ENCODE measurements around the gene ERP27. TPM values are rescaled to one million over a fixed set of nuclear protein-coding genes. Genes with fewer than 3 reads are reported as not detected.
A peak's percentile ranks its signal among the peaks of the same experiment; 100 is the strongest.

Gene ERP27
- total and polyA plus RNA-seq, 2 donors (not counting 3 experiments of a cell fraction or from before 2014, with no cell fraction given) = 0.70 to 0.88 TPM

- Histone ChIP-seq H3K9me3 (replicated peaks; ENCODE audit: control insufficient read depth, insufficient read depth, low read length) (no peaks in the 10 kb centered on the region), H3K27me3 (ENCODE audit: control insufficient read depth in 2 of 2, insufficient read depth in 2 of 2, low read length in 2 of 2) (no peaks in the 10 kb centered on the region), H3K4me3 (replicated peaks in 1 of 3; ENCODE audit: insufficient read depth in 1 of 3, low read depth in 1 of 3, low read length in 3 of 3) (no peak overlapping the region), H3K79me2 (ENCODE audit: control insufficient read depth, insufficient read depth, low read length) (peaks cover 77% of the 10 kb centered on the region), H3K9me1 (replicated peaks; ENCODE audit: control insufficient read depth, extremely low read depth, insufficient read depth, low read length) (no peaks in the 10 kb centered on the region), H2AFZ (ENCODE audit: low read depth, low read length) (no peak overlapping the region), H4K20me1 (replicated peaks; ENCODE audit: control insufficient read depth, extremely low read depth, insufficient read depth, low read length) (no peaks in the 10 kb centered on the region), H3K36me3 (ENCODE audit: control insufficient read depth in 2 of 2, extremely low read depth in 1 of 2, insufficient read depth in 2 of 2, low read length in 2 of 2) (no peaks in the 10 kb centered on the region), H3K27ac (ENCODE audit: insufficient read depth, low read depth, low read length) (no peak overlapping the region), H3K9ac (replicated peaks; ENCODE audit: extremely low read depth, insufficient read depth, low read length) (no peak overlapping the region), H3K4me1 (ENCODE audit: control insufficient read depth, extremely low read depth, insufficient read depth, low read length) (peaks cover 63% of the 10 kb centered on the region), H3K4me2 (ENCODE audit: insufficient read depth, low read length) (peak overlapping the region; percentile 17)
- dilution Hi-C loops (cut with MboI; ENCODE audit: extremely low pct_ligation_motif_present, low sequenced_read_pairs) = loop anchor here (10.0 kb wide), 1 partner anchor 124 kb away; no protein-coding TSS in a partner anchor
- POLR2A ChIA-PET = no interaction called here
- DNase-seq (ENCODE audit: low read depth, low spot score) (no peak), FAIRE-seq (no peak)
- BruUV-seq (replicated peaks) = no TSS peak
- no peak for TF ChIP-seq POLR2AphosphoS5 (IDR thresholded peaks at IDR 0.05; ENCODE audit: insufficient read depth, low read depth, low read length)
- TF ChIP-seq POLR2A (IDR thresholded peaks at IDR 0.05; ENCODE audit: low read depth, low read length) = no peak
- no peak for TF ChIP-seq MYC (IDR thresholded peaks at IDR 0.05; ENCODE audit: low read depth, low read length)
- no peak for TF ChIP-seq GATA2 (IDR thresholded peaks at IDR 0.05; ENCODE audit: insufficient read depth, insufficient read length, low read depth, low read length)
- TF ChIP-seq CTCF (IDR thresholded peaks at IDR 0.05; ENCODE audit: extremely low read depth in 1 of 2, insufficient read depth in 1 of 2, low read depth in 1 of 2, low read length in 2 of 2) = no peak
- TF ChIP-seq MAX (IDR thresholded peaks at IDR 0.05; ENCODE audit: insufficient read depth, insufficient read length) = no peak
- no peak for TF ChIP-seq JUN (IDR thresholded peaks at IDR 0.05; ENCODE audit: borderline replicate concordance, insufficient read depth, insufficient read length, low read depth)
- no peak for TF ChIP-seq FOS (IDR thresholded peaks at IDR 0.05; ENCODE audit: borderline replicate concordance, insufficient read depth, low read length)
- no peak for TF ChIP-seq EZH2 (IDR thresholded peaks at IDR 0.05; ENCODE audit: borderline replicate concordance, low read depth, low read length, severe bottlenecking)
- intact Hi-C loops (cut with micrococcal nuclease) = loop anchor here (5.0 to 10.0 kb wide), 2 partner anchors 591 to 704 kb away; partner anchors contain the start of gene ATF7IP
- CTCF ChIA-PET = no interaction called here
Observed at GRCh38 chr12:14958361-14959125, 20.2 kb upstream of the ERP27 start.
